K562 (cell line): Measurements from ENCODE around the gene SOX12. TPM values are rescaled to one million over a fixed set of nuclear protein-coding genes. Genes with fewer than 3 reads are reported as not detected.

Experiments used
- BCOR ChIP-seq: fragments of 450-650 bp; IDR thresholded peaks from 2 replicates; pipeline ENCODE4 v1.6.1; 2016
- CBX8 ChIP-seq: fragments of 200-600 bp; sonication (generic); IDR thresholded peaks from 2 replicates; pipeline ENCODE4 v1.6.1; 2012; ENCODE audit warnings: borderline replicate concordance, mixed run types, low read depth, mild to moderate bottlenecking, moderate library complexity, mixed read lengths, low read length, control low read depth, inconsistent platforms; ENCODE audit not compliant: poor library complexity, severe bottlenecking; ENCODE audit errors: extremely low read depth
- CHD2 ChIP-seq: IDR thresholded peaks from 2 replicates; pipeline ENCODE4 v1.6.1; 2011; ENCODE audit warnings: low read depth, low read length
- COPS2 ChIP-seq: fragments of 450-650 bp; conservative IDR thresholded peaks from 2 replicates; pipeline ENCODE4 v1.6.1; 2016; ENCODE audit warnings: mild to moderate bottlenecking, moderate library complexity
- DACH1 ChIP-seq: fragments of 450-650 bp; IDR thresholded peaks from 2 replicates; pipeline ENCODE4 v1.6.1; 2018; ENCODE audit not compliant: partially characterized antibody
- EP300 ChIP-seq: IDR thresholded peaks from 2 replicates; pipeline ENCODE4 v1.6.1; 2012; ENCODE audit warnings: low read length, improper control_type of control experiment
- ESRRA ChIP-seq: fragments of 450-650 bp; IDR thresholded peaks from 2 replicates; pipeline ENCODE4 v1.6.1; 2014; ENCODE audit warnings: low read depth, mild to moderate bottlenecking, moderate library complexity, borderline replicate concordance
- KDM1A ChIP-seq, 2 experiments: fragments of 450-650 bp; IDR thresholded peaks; 2 replicates each; pipeline ENCODE4 v1.6.1; 2016; ENCODE audit warnings: mild to moderate bottlenecking in 2 of 2
- MAFK ChIP-seq: IDR thresholded peaks from 2 replicates; pipeline ENCODE4 v1.6.1; 2011; ENCODE audit warnings: low read length, improper control_type of control experiment
- MAX ChIP-seq: sonication (generic); formaldehyde crosslinking; IDR thresholded peaks from 2 replicates; pipeline ENCODE4 v1.9.0; 2022; ENCODE audit warnings: mild to moderate bottlenecking, missing genetic modification reagents
- NFE2L1 ChIP-seq: fragments of 450-650 bp; IDR thresholded peaks from 2 replicates; pipeline ENCODE4 v1.6.1; 2016; ENCODE audit warnings: missing genetic modification characterization, low read depth, mild to moderate bottlenecking, missing compliant biosample characterization, moderate library complexity, borderline replicate concordance
- RBM25 ChIP-seq: fragments of 200-400 bp; formaldehyde crosslinking; IDR thresholded peaks from 2 replicates; pipeline ENCODE4 v1.6.1; 2018; ENCODE audit warnings: low read length, low read depth, moderate library complexity; ENCODE audit not compliant: severe bottlenecking
- TCF15 ChIP-seq: fragments of 250-450 bp; sonication (Bioruptor Pico); IDR thresholded peaks from 2 replicates; pipeline ENCODE4 v1.8.0; 2022; ENCODE audit warnings: moderate library complexity, mild to moderate bottlenecking, inconsistent platforms
- YY1 ChIP-seq, 3 experiments: IDR thresholded peaks; 2 replicates each; pipeline ENCODE4 v1.6.1; 2011; ENCODE audit warnings: low read length in 2 of 3, mild to moderate bottlenecking in 2 of 3, moderate library complexity in 2 of 3, borderline replicate concordance in 1 of 3, control low read depth in 1 of 3, low read depth in 1 of 3; ENCODE audit not compliant: insufficient read depth in 3 of 3, insufficient replicate concordance in 2 of 3, control insufficient read depth in 1 of 3, insufficient read length in 1 of 3; ENCODE audit errors: extremely low read depth in 1 of 3
- ZNF174 ChIP-seq: fragments of 250-450 bp; sonication (Bioruptor Pico); IDR thresholded peaks from 2 replicates; pipeline ENCODE4 v1.4.0; 2020; ENCODE audit warnings: mild to moderate bottlenecking
- ZNF316 ChIP-seq: fragments of 450-650 bp; IDR thresholded peaks from 2 replicates; pipeline ENCODE4 v1.6.1; 2016
- polyA plus RNA-seq, 8 experiments: library from polyadenylated mRNA; depleted of rRNA in 4 of 8; stranded (reverse) in 5 of 8; unstranded in 3 of 8; fragments of >200 nt; fragmentation: Nextera tagmentation in 2 of 8; fragmentation: Illumina TruSeq in 1 of 8; extraction: Ambion mirVana in 2 of 8; extraction: Trizol in 1 of 8; gene quantifications; 2 replicates each; pipeline versions ENCODE4 v1.2.1 to v1.2.3, GENCODE V29; 2011 to 2014; ENCODE audit warnings: inconsistent platforms in 1 of 8, missing spikeins in 1 of 8
- total RNA-seq, 7 experiments: library from RNA; depleted of rRNA in 6 of 7; stranded (reverse); fragments of >200 nt in 6 of 7; fragmentation: Illumina TruSeq in 2 of 7; extraction: Trizol in 2 of 7; gene quantifications; 2 replicates each; pipeline versions ENCODE4 v1.2.1 to v1.2.3, GENCODE V29; 2011 to 2021; ENCODE audit warnings: low replicate concordance in 1 of 7
- TF ChIP-seq, protein P1 (sequence below): fragments of 450-650 bp; IDR thresholded peaks from 2 replicates; pipeline ENCODE4 v1.6.1; 2017; ENCODE audit warnings: antibody characterized with exemption, mild to moderate bottlenecking
- TF ChIP-seq, protein P2 (sequence below): fragments of 450-650 bp; IDR thresholded peaks from 2 replicates; pipeline ENCODE4 v1.7.0; 2016; ENCODE audit warnings: borderline replicate concordance
- TF ChIP-seq, protein P3 (sequence below): sonication (generic); formaldehyde crosslinking; IDR thresholded peaks from 2 replicates; pipeline ENCODE4 v1.8.0; 2022; ENCODE audit warnings: mild to moderate bottlenecking, missing genetic modification reagents

Gene SOX12
- total and polyA plus RNA-seq, 9 of the 15 experiments (the other 6 are each of a cell fraction or from before 2014, with no cell fraction given), result 0.42 to 26.3 (median 2.6) TPM

DNA sequence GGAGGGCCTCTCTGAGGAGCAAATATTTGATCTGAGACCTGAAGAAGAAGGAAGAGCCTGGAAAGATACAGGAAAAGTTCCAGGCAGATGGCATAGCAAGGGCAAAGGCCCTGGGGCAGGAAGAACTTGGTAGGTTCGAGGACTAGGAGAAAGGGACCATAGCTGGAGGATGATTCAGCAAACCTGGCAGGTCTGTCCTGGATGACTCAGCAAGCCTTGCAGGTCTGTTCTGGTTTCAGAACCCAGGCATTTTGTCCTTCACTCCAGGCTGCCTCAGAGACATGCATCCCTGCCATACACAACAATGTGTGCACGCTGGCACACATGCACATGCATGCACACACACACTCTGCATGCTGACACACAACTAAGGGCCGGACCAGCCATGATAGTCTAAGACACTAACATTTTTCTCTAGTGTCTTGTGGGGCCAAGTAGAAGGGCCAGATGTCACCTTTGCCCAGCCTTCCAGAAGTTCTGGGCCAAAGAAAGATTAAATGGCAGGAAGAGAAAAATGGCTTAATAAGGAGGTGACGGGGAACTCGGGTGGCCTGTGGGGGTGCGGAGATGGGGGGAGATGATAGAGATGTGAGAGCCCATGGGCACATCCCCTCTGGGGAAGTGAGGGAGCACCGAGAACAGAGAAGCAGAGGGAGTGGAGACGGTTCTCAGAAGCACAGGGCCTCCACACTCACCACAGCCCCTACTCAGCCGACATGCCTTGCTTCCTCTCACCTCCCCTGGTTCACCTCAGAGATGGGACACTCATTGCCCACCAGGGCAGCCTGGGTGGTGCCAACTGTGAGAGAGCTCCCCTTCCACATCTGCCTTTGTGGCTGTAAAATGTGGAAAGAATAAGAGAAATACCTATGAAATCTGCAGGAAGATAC, 39.8 kb downstream of the SOX12 start (continued):
- TF ChIP-seq, protein P1, sequence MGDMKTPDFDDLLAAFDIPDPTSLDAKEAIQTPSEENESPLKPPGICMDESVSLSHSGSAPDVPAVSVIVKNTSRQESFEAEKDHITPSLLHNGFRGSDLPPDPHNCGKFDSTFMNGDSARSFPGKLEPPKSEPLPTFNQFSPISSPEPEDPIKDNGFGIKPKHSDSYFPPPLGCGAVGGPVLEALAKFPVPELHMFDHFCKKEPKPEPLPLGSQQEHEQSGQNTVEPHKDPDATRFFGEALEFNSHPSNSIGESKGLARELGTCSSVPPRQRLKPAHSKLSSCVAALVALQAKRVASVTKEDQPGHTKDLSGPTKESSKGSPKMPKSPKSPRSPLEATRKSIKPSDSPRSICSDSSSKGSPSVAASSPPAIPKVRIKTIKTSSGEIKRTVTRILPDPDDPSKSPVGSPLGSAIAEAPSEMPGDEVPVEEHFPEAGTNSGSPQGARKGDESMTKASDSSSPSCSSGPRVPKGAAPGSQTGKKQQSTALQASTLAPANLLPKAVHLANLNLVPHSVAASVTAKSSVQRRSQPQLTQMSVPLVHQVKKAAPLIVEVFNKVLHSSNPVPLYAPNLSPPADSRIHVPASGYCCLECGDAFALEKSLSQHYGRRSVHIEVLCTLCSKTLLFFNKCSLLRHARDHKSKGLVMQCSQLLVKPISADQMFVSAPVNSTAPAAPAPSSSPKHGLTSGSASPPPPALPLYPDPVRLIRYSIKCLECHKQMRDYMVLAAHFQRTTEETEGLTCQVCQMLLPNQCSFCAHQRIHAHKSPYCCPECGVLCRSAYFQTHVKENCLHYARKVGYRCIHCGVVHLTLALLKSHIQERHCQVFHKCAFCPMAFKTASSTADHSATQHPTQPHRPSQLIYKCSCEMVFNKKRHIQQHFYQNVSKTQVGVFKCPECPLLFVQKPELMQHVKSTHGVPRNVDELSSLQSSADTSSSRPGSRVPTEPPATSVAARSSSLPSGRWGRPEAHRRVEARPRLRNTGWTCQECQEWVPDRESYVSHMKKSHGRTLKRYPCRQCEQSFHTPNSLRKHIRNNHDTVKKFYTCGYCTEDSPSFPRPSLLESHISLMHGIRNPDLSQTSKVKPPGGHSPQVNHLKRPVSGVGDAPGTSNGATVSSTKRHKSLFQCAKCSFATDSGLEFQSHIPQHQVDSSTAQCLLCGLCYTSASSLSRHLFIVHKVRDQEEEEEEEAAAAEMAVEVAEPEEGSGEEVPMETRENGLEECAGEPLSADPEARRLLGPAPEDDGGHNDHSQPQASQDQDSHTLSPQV, result peak; percentile 95
- TF ChIP-seq, protein P2, sequence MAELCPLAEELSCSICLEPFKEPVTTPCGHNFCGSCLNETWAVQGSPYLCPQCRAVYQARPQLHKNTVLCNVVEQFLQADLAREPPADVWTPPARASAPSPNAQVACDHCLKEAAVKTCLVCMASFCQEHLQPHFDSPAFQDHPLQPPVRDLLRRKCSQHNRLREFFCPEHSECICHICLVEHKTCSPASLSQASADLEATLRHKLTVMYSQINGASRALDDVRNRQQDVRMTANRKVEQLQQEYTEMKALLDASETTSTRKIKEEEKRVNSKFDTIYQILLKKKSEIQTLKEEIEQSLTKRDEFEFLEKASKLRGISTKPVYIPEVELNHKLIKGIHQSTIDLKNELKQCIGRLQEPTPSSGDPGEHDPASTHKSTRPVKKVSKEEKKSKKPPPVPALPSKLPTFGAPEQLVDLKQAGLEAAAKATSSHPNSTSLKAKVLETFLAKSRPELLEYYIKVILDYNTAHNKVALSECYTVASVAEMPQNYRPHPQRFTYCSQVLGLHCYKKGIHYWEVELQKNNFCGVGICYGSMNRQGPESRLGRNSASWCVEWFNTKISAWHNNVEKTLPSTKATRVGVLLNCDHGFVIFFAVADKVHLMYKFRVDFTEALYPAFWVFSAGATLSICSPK, result no peak
- 0 out of 2 replicates have a peak, but pooled peaks have one; percentile 20 for TF ChIP-seq ESRRA
- no peak for TF ChIP-seq DACH1
- no peak for TF ChIP-seq TCF15 (CRISPR knock-in tag)
- TF ChIP-seq BCOR, result peak; percentile 86
- TF ChIP-seq CBX8, result no peak
- TF ChIP-seq CHD2, result no peak
- TF ChIP-seq, protein P3, sequence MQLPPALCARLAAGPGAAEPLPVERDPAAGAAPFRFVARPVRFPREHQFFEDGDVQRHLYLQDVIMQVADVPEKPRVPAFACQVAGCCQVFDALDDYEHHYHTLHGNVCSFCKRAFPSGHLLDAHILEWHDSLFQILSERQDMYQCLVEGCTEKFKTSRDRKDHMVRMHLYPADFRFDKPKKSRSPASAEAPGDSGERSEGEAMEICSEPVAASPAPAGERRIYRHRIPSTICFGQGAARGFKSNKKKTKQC (CRISPR knock-in tag), result 0 out of 2 replicates have a peak, but pooled peaks have one; percentile 20
- TF ChIP-seq ZNF174 (CRISPR knock-in tag), result no peak
- TF ChIP-seq YY1 (IDR thresholded peaks at IDR 0.05; ENCODE audit: borderline replicate concordance in 1 of 3, control insufficient read depth in 1 of 3, extremely low read depth in 1 of 3, insufficient read depth in 3 of 3, insufficient read length in 1 of 3, insufficient replicate concordance in 2 of 3, low read depth in 1 of 3, low read length in 2 of 3), result peak in 1 of 3 experiments; percentile 32
- no peak for TF ChIP-seq EP300
- peak; percentile 63 for TF ChIP-seq MAX (CRISPR knock-in tag)
- TF ChIP-seq ZNF316, result peak; percentile 100
- TF ChIP-seq NFE2L1, result peak; percentile 85
- peak; percentile 95 for TF ChIP-seq MAFK
- TF ChIP-seq KDM1A (IDR thresholded peaks at IDR 0.05), result peak in 1 of 2 experiments; percentile 70; a peak in 2 of 4 replicates
- TF ChIP-seq COPS2, result no peak
- peak; percentile 84 for TF ChIP-seq RBM25
